Psoas muscle (tissue), 8 donors: ENCODE data around the gene SIRPA. TPM values are rescaled to one million over a fixed set of nuclear protein-coding genes. Genes with fewer than 3 reads are reported as not detected.

ENCODE experiments used
- ATAC-seq, 4 donors: fragments of 200-7000 bp; cut with Tn5 transposase; one replicate each; pipeline ENCODE4 v1.9.1; 2020; ENCODE audit warnings: moderate library complexity in 3 of 4, mild to moderate bottlenecking in 2 of 4
- DNase-seq, 2 donors: peaks; one replicate each; pipeline ENCODE4 v3.0.0-alpha.2; 2020
- H3K27ac ChIP-seq: fragments of 200-600 bp; one replicate; pipeline ENCODE4 v1.8.0; 2022
- H3K27me3 ChIP-seq, 3 donors: fragments of 200-600 bp in 1 of 3; one replicate each; pipeline versions ENCODE4 v1.6.1 to v1.8.0; 2013 to 2022; ENCODE audit warnings: low read length in 2 of 3, mild to moderate bottlenecking in 2 of 3, moderate library complexity in 1 of 3; ENCODE audit not compliant: insufficient read depth in 3 of 3
- H3K36me3 ChIP-seq, 2 donors: fragments of 200-600 bp in 1 of 2; one replicate each; pipeline versions ENCODE4 v1.6.1 to v1.8.0; 2013 to 2022; ENCODE audit warnings: low read depth in 1 of 2, mild to moderate bottlenecking in 1 of 2, moderate library complexity in 1 of 2; ENCODE audit not compliant: insufficient read depth in 1 of 2
- H3K4me1 ChIP-seq: fragments of 200-600 bp; one replicate; pipeline ENCODE4 v1.8.0; 2022
- H3K4me3 ChIP-seq: fragments of 200-600 bp; one replicate; pipeline ENCODE4 v1.8.0; 2022; ENCODE audit warnings: mild to moderate bottlenecking
- H3K9me3 ChIP-seq: fragments of 200-600 bp; one replicate; pipeline ENCODE4 v1.8.0; 2022
- WGBS, 3 donors: extraction: QIAGEN DNeasy Blood & Tissue Kit; methylation state at CpG; one replicate each; pipeline versions ENCODE4 v1.1.6 to v1.1.7; 2013; 5-methylcytosine and 5-hydroxymethylcytosine counted together
- intact Hi-C, 2 donors: fragments of 100-400 bp; cut with DNase I; formaldehyde crosslinking; loops; one replicate each; pipeline versions ENCODE4 v1.11.0 to v1.14.2; 2022
- polyA plus RNA-seq, 3 donors: library from polyadenylated mRNA; stranded (reverse); fragments of 200-250 nt; gene quantifications; one replicate each; pipeline ENCODE4 v1.2.3, GENCODE V29; 2013
- total RNA-seq, 4 donors: library from RNA; stranded (reverse); fragmentation: NEBNext Ultra II Directional in 2 of 4; extraction: Animal tissue kit (Norgen Biotek cat#: 25700) in 2 of 4; gene quantifications; one replicate each; pipeline versions ENCODE4 v1.2.1 to v1.2.4, GENCODE V29; 2021 to 2023
- TF ChIP-seq, protein P1 (sequence below): fragments of 200-600 bp; IDR thresholded peaks from one replicate; pipeline ENCODE4 v1.8.0; 2022; ENCODE audit warnings: antibody characterized with exemption
- donor health status: healthy with polysubstance abuse.
- donor health status: DM: no; HTN: no; CAD: no; lungs with moderate emphysema.
- donor health status: Bipolar disorder and iron deficiency.
- donor health status: healthy.
- donor health status: DM: yes; HTN: yes; CAD: no.
- donor health status: DM: no; HTN: no; CAD: no.
- donor health status: DM: no; HTN: no; CAD: no.
- donor health status: DM: yes; HTN: yes; CAD: no.

The SIRPA gene
- total and polyA plus RNA-seq, 7 donors = 6.2 to 42.9 (median 15.3) TPM

DNA sequence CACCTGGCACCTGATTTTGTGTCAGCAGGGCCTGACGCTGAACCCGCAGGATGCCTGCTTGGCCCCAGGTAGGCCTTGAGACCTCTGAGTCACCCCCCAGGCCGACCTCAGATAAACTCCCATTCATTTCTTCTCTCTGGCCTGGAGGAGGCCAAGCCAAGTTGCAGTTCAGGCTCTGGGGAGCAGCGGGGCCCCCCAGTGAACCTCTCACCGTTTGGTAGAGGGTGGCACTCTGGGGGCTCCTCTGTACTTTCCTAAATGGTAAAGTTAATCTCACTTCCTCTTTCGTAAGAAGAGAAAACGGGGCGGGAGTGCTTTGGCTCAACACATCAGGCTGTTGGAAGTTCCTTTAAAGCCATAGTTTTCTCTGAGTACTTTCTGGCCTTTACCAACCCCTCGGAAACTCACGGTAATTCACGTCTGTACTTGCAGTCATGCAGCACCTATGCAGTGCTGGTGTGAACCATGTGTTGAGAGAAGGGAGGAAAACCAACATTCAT is 2.8 kb downstream of the SIRPA start:
- ATAC-seq (no peak), DNase-seq (no peak)
- Histone ChIP-seq H3K27me3 (no peaks in the 10 kb centered on the region), H3K9me3 (no peaks in the 10 kb centered on the region), H3K36me3 (peaks cover 0 to 4% of the 10 kb centered on the region in 2 donors), H3K4me1 (peaks cover 23% of the 10 kb centered on the region), H3K4me3 (no peak overlapping the region), H3K27ac (peak overlapping the region; percentile 60)
- 78 to 80% (median 79%) methylated on average over 11 of the region's 11 CpGs for WGBS, 3 donors
- TF ChIP-seq, protein P1, sequence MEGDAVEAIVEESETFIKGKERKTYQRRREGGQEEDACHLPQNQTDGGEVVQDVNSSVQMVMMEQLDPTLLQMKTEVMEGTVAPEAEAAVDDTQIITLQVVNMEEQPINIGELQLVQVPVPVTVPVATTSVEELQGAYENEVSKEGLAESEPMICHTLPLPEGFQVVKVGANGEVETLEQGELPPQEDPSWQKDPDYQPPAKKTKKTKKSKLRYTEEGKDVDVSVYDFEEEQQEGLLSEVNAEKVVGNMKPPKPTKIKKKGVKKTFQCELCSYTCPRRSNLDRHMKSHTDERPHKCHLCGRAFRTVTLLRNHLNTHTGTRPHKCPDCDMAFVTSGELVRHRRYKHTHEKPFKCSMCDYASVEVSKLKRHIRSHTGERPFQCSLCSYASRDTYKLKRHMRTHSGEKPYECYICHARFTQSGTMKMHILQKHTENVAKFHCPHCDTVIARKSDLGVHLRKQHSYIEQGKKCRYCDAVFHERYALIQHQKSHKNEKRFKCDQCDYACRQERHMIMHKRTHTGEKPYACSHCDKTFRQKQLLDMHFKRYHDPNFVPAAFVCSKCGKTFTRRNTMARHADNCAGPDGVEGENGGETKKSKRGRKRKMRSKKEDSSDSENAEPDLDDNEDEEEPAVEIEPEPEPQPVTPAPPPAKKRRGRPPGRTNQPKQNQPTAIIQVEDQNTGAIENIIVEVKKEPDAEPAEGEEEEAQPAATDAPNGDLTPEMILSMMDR = no peak
- intact Hi-C loops = loop anchor here (5.0 to 10.0 kb wide), 3 partner anchors 44 to 207 kb away; partner anchors contain the start of gene STK35 (in 2 of the 2)

DNA sequence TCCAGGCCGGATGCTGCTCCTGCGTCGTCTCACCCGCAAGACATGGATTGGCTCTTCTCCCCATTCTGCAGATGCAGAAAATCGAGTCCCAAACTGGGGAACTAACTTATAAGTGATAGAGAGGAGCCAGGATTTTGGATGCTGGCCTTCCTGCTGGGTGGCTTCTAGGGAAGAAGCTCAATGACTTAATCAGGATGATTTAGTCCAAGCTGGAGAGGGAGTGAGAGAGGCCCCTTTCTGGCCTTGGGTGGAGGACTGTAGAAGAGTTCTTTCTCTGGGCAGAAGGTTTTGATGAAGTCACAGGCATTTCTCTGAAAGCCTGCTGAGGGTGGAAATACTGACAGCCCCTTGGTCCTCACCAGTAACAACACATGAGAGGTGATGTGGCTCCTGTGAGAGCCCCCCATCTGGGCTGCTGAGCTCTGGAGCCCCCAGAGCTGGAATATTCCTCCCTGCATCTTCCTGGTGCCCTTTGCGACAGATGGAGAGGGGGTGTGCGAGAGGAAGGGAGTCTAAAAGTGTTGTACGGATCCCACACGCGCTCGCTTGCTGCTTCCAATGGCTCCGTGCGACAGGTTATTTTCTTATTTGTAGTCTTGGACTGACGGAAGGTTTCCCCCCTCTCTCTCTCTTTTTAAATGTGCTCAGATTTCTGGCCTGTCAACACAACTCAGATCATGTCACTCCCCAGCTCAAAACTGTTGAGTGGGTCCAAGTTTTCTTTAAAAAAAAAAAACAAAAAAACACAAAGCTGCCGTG is 3.5 kb downstream of the SIRPA start:
- Histone ChIP-seq H3K27me3 (no peaks in the 10 kb centered on the region), H3K27ac (no peak overlapping the region), H3K4me1 (peaks cover 17% of the 10 kb centered on the region), H3K9me3 (no peaks in the 10 kb centered on the region), H3K36me3 (peaks cover 0 to 4% of the 10 kb centered on the region in 2 donors), H3K4me3 (no peak overlapping the region)
- intact Hi-C loops = loop anchor here (5.0 to 10.0 kb wide), 3 partner anchors 44 to 206 kb away; partner anchors contain the start of gene STK35 (in 2 of the 2)
- 74 to 89% (median 83%) methylated on average over 15 of the region's 15 CpGs for WGBS, 3 donors
- DNase-seq (no peak), ATAC-seq (no peak)
- TF ChIP-seq, protein P1 = no peak

DNA sequence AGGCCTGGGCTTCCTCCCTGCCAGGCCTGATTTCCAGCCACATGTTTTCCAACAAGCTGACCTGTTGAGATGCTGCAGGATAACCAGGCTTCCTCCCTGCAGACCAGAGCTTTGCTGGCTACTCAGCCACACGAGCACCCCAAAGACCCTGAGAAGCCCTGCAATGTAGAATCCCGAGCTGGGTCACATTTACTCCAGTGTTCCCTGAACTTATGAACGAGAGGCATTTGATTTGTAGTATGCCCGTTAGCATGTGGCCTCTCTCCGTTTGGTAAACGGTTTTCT is 4.0 kb downstream of the SIRPA start:
- Histone ChIP-seq H3K27me3 (no peaks in the 10 kb centered on the region), H3K27ac (no peak overlapping the region), H3K36me3 (peaks cover 0 to 4% of the 10 kb centered on the region in 2 donors), H3K4me1 (peaks cover 15% of the 10 kb centered on the region), H3K9me3 (no peaks in the 10 kb centered on the region), H3K4me3 (no peak overlapping the region)
- TF ChIP-seq, protein P1 = no peak
- 84 to 86% (median 84%) methylated on average over 6 of the region's 6 CpGs for WGBS, 3 donors
- intact Hi-C loops = loop anchor here (5.0 to 10.0 kb wide), 3 partner anchors 43 to 206 kb away; partner anchors contain the start of gene STK35 (in 2 of the 2)
- ATAC-seq (no peak), DNase-seq (no peak)

DNA sequence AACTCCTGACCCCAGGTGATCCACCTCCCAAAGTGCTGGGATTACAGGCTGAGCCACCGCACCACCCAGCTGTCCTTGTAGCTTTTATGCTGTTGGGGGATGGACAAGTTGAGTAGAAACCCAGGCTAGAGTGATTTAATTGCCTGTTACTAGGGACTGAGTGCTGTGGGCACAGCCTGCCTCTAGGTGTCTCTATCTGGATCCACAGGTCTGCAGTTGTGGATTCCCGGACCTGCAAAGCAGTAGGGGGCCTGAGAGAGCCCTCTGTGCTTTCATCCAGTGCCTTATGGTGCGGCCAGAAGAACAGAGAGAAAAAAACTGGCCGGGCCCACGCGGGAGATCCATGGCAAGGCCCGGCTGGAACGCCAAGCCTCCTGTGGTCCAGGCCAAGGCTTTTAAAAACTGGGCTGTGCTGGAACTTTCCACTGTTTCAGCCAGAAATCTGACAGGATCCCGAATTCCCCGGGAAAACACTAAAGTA is 5.2 kb downstream of the SIRPA start:
- ATAC-seq (peak; percentile 76 to 88 (median 88)), DNase-seq (peak; percentile 71 to 72)
- H3K27ac ChIP-seq = peak overlapping the region; percentile 36
- 11 to 19% (median 12%) methylated on average over 10 of the region's 10 CpGs for whole genome bisulfite sequencing, 3 donors
- H3K9me3 ChIP-seq = no peaks in the 10 kb centered on the region
- H3K27me3 ChIP-seq = no peaks in the 10 kb centered on the region
- H3K4me1 ChIP-seq = peaks cover 15% of the 10 kb centered on the region
- peaks cover 0 to 4% of the 10 kb centered on the region in 2 donors for H3K36me3 ChIP-seq
- H3K4me3 ChIP-seq = no peak overlapping the region
- intact Hi-C loops = no loop called here
- TF ChIP-seq, protein P1 = peak; percentile 57
